ENCODE data around the gene METTL14.

The METTL14 gene

GRCh38 chr4:118756429-118756828 lies 71.2 kb downstream of the METTL14 start:
- no peak for TF ChIP-seq CTCF (IDR thresholded peaks at IDR 0.05; ENCODE audit: control insufficient read depth, insufficient read depth, low read depth, low read length, missing control alignments)
- DNase-seq (ENCODE audit: low read depth): no peak
- H3K4me3 ChIP-seq (ENCODE audit: control insufficient read depth, low read depth, low read length): no peak overlapping the region

GRCh38 chr4:118756958-118757357 lies 71.8 kb downstream of the METTL14 start:
- no peak overlapping the region for H3K4me3 ChIP-seq (ENCODE audit: control insufficient read depth, low read depth, low read length)
- no peak for TF ChIP-seq CTCF (IDR thresholded peaks at IDR 0.05; ENCODE audit: control insufficient read depth, insufficient read depth, low read depth, low read length, missing control alignments)
- DNase-seq (ENCODE audit: low read depth): no peak

GRCh38 chr4:118757761-118758251 lies 72.6 kb downstream of the METTL14 start:
- no peak for DNase-seq (ENCODE audit: low read depth)
- H3K4me3 ChIP-seq (ENCODE audit: control insufficient read depth, low read depth, low read length): no peak overlapping the region
- no peak for TF ChIP-seq CTCF (IDR thresholded peaks at IDR 0.05; ENCODE audit: control insufficient read depth, insufficient read depth, low read depth, low read length, missing control alignments)

GRCh38 chr4:118758293-118758692 lies 73.1 kb downstream of the METTL14 start:
- no peak for DNase-seq (ENCODE audit: low read depth)
- TF ChIP-seq CTCF (IDR thresholded peaks at IDR 0.05; ENCODE audit: control insufficient read depth, insufficient read depth, low read depth, low read length, missing control alignments): no peak
- H3K4me3 ChIP-seq (ENCODE audit: control insufficient read depth, low read depth, low read length): no peak overlapping the region

GRCh38 chr4:118759481-118759880 lies 74.3 kb downstream of the METTL14 start:
- no peak for TF ChIP-seq CTCF (IDR thresholded peaks at IDR 0.05; ENCODE audit: control insufficient read depth, insufficient read depth, low read depth, low read length, missing control alignments)
- no peak for DNase-seq (ENCODE audit: low read depth)
- no peak overlapping the region for H3K4me3 ChIP-seq (ENCODE audit: control insufficient read depth, low read depth, low read length)

GRCh38 chr4:118760092-118760491 lies 74.9 kb downstream of the METTL14 start:
- H3K4me3 ChIP-seq (ENCODE audit: control insufficient read depth, low read depth, low read length): no peak overlapping the region
- DNase-seq (ENCODE audit: low read depth): no peak
- no peak for TF ChIP-seq CTCF (IDR thresholded peaks at IDR 0.05; ENCODE audit: control insufficient read depth, insufficient read depth, low read depth, low read length, missing control alignments)

GRCh38 chr4:118760493-118760892 lies 75.3 kb downstream of the METTL14 start:
- no peak for TF ChIP-seq CTCF (IDR thresholded peaks at IDR 0.05; ENCODE audit: control insufficient read depth, insufficient read depth, low read depth, low read length, missing control alignments)
- no peak for DNase-seq (ENCODE audit: low read depth)
- H3K4me3 ChIP-seq (ENCODE audit: control insufficient read depth, low read depth, low read length): no peak overlapping the region

Measured in AG09309 (cell line).